Omental fat pad (tissue), 4 donors: Measurements from ENCODE around the gene PSMC3. TPM values are rescaled to one million over a fixed set of nuclear protein-coding genes. Genes with fewer than 3 reads are reported as not detected.

Source experiments
- ATAC-seq: fragments of 150-250 bp; one replicate; pipeline ENCODE4 v1.9.1; 2016; ENCODE audit warnings: mild to moderate bottlenecking, moderate library complexity; ENCODE audit not compliant: low FRiP score
- DNase-seq: peaks from one replicate; pipeline ENCODE4 v3.0.0-alpha.2; 2019; ENCODE audit warnings: low spot score
- total RNA-seq, 4 donors: library from RNA; depleted of rRNA; stranded (reverse); fragments of >200 nt; gene quantifications; one replicate each; pipeline ENCODE4 v1.1.0, GENCODE V29; 2016
- TF ChIP-seq, protein P1 (sequence below), 3 donors: fragments of 450-650 bp; IDR thresholded peaks; one replicate each; pipeline ENCODE4 v1.5.1; 2016 to 2017; ENCODE audit warnings: antibody characterized with exemption in 3 of 3, mild to moderate bottlenecking in 3 of 3, moderate library complexity in 2 of 3

Gene PSMC3
- total RNA-seq, 4 donors from 2014 or later, result 90.1 to 142 (median 123) TPM

DNA sequence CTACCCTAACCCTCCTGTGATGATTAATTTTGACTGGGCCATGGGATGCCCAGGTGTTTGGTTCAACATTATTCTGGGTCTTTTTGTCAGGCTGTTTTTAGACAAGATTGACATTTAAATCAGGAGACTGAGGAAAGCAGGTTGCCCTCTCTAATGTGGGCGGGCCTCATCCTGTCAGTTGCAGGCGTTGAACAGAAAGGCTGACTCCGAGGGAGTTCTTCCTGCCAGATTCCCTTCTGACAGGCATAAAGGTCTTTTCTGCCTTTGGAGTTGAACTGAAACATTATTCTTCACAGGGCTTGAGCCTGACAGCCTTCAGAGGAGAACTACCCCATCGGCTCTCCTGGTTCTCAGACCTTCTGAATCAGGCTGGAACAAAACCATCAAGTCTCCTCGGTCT lies 4.3 kb upstream of the PSMC3 start:
- DNase-seq, result no peak
- TF ChIP-seq, protein P1, sequence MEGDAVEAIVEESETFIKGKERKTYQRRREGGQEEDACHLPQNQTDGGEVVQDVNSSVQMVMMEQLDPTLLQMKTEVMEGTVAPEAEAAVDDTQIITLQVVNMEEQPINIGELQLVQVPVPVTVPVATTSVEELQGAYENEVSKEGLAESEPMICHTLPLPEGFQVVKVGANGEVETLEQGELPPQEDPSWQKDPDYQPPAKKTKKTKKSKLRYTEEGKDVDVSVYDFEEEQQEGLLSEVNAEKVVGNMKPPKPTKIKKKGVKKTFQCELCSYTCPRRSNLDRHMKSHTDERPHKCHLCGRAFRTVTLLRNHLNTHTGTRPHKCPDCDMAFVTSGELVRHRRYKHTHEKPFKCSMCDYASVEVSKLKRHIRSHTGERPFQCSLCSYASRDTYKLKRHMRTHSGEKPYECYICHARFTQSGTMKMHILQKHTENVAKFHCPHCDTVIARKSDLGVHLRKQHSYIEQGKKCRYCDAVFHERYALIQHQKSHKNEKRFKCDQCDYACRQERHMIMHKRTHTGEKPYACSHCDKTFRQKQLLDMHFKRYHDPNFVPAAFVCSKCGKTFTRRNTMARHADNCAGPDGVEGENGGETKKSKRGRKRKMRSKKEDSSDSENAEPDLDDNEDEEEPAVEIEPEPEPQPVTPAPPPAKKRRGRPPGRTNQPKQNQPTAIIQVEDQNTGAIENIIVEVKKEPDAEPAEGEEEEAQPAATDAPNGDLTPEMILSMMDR (IDR thresholded peaks at IDR 0.05), result no peak
- no peak for ATAC-seq

DNA sequence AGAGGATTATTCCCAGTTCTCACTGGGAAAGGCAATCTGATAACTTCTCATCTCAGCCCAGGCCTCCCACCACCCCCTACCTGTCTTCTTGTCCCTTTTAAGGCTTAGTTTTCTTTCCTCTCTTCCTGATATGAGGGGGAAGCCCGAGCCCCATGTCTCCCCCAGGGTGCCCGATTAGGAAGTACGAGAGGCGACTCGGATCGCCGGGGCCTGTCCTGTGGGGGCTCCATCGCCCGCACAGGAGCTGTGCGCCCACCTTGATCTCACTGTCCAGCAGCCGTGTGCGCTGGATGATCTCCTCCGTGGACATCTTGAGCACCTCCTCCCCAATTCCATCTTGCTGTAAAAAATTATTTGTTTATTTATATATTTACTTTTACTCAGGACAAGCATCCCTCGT lies 628 bp downstream of the PSMC3 start:
- DNase-seq (no peak), ATAC-seq (no peak)
- TF ChIP-seq, protein P1 (IDR thresholded peaks at IDR 0.05), result no peak

DNA sequence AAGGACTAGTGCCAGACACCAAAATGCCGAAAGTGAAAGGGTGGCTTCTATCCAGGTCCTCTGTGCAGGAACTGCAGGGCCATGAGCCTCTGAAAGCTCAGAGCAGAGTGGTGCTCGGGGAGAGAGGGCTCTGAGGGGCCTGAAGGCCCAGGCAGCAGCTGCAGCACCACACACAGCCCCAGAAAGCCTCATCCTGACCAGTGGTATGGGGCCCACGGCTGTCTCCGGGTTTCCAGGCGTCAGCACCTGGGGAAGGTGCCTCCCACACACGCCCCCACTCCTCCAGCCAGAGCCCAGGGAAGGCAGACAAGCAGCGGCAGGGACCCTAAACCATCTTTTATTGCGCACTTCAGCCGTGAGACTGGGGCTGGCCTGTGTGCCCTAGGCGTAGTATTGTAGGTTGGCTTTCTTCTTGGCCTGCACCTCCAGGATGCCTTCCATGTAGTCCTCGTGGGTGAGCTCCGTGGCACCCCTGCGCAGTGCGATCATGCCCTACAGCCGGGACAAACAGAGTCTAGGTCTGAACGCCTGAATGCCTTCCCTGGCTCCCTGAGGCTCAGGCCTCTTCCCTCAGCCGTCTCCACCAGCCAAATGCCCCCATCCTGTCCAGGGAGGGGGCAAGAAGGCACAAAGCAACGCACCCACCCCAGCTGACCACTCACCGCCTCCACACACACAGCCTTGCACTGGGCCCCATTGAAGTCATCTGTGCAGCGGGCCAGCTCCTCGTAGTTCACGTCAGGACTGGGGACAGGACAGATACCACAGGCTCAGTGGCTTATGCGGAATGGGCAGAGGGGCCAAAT lies 7.6 kb downstream of the PSMC3 start:
- TF ChIP-seq, protein P1 (IDR thresholded peaks at IDR 0.05), result no peak
- DNase-seq, result no peak
- ATAC-seq, result no peak

DNA sequence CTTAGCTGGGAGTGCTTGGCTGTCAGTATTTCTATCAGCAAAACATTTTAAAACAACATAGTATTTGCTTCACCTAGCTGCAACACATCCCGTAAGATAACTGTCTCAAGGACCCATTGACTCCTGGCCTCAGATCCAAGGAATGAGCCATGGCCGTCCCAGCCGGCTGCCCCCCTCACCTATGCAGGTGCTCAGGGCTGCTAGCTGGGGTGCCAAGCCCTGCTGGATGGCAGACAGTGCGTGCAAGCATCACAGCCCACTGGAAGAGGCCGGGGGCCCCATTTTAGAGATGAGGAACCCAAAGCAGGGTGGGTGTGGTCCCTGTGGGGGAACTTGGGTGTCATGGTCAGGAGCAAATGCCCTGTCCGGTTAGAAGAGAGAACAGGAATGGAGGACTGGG lies 8.5 kb downstream of the PSMC3 start:
- TF ChIP-seq, protein P1 (IDR thresholded peaks at IDR 0.05), result no peak
- ATAC-seq (no peak), DNase-seq (no peak)

DNA sequence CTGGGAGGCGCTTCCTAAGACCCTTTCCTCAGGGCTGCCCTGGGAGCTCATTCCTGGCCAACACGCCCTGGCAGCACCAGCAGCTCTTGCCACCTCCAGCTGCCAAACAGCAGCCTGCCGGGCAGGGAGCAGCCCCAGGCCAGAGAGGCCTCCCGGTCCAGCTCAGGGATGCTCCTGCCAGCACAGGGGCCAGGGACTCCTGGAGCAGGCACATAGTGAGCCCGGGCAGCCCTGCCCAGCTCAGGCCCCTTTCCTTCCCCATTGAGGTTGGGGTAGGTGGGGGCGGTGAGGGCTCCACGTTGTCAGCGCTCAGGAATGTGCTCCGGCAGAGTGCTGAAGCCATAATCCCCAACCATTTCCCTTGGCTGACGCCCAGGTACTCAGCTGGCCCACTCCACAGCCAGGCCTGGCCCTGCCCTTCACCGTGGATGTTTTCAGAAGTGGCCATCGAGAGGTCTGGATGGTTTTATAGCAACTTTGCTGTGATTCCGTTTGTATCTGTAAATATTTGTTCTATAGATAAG lies 10.2 kb downstream of the PSMC3 start:
- ATAC-seq (peak; percentile 90), DNase-seq (no peak)
- TF ChIP-seq, protein P1 (IDR thresholded peaks at IDR 0.05), result no peak

DNA sequence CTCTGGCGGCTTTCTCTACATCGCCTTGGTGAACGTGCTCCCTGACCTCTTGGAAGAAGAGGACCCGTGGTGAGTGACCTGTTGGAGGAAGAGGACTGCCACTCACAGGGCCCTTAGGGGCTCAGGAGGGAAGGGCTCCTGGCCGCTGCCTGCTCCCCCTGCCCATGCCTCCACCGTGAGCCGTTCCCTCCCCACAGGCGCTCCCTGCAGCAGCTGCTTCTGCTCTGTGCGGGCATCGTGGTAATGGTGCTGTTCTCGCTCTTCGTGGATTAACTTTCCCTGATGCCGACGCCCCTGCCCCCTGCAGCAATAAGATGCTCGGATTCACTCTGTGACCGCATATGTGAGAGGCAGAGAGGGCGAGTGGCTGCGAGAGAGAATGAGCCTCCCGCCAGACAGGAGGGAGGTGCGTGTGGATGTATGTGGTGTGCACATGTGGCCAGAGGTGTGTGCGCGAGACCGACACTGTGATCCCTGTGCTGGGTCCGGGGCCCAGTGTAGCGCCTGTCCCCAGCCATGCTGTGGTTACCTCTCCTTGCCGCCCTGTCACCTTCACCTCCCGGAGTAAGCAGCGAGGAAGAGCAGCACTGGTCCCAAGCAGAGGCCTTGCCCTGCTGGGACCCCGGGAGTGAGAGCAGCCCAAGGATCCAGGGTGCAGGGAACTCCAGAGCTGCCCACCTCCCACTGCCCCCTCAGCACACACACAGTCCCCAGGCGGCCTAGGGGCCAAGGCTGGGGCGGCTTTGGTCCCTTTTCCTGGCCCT lies 11.0 kb downstream of the PSMC3 start:
- DNase-seq, result no peak
- no peak for ATAC-seq
- TF ChIP-seq, protein P1 (IDR thresholded peaks at IDR 0.05), result no peak
